IMR-90 (cell line): ENCODE data around the gene NAA10. TPM values are rescaled to one million over a fixed set of nuclear protein-coding genes. Genes with fewer than 3 reads are reported as not detected.

ENCODE experiments used
- ATAC-seq: fragments of 200-7000 bp; cut with Tn5 transposase; 2 replicates; pipeline ENCODE4 v1.9.1; 2020; ENCODE audit warnings: low read depth, mild to moderate bottlenecking, moderate library complexity
- BruUV-seq: library from RNA; stranded (reverse); fragments of 400-500 nt; replicated peaks from 2 replicates; lab custom pipeline; 2021; lab: Mats Ljungman, UMichigan
- CTCF ChIA-PET: fragments of 300-600 bp; formaldehyde crosslinking; extraction: SDS; loops from one replicate; lab custom pipeline; 2021; ENCODE audit warnings: antibody characterized with exemption; lab: Yijun Ruan, JAX
- POLR2A ChIA-PET: fragments of 300-600 bp; sonication (Branson Sonifier 250); formaldehyde crosslinking; loops from one replicate; lab custom pipeline; 2022; ENCODE audit warnings: antibody characterized with exemption; ENCODE audit not compliant: unreplicated experiment; lab: Charles Lee
- DNase-seq: peaks from one replicate; pipeline ENCODE4 v3.0.0; 2013
- H2AFZ ChIP-seq: replicated peaks from 2 replicates; pipeline ENCODE3; 2013; ENCODE audit warnings: low read length, mild to moderate bottlenecking; ENCODE audit not compliant: poor library complexity
- H2AK5ac ChIP-seq: 2 replicates; pipeline ENCODE4 v1.6.1; 2013; ENCODE audit warnings: low read depth, low read length, inconsistent platforms
- H2AK9ac ChIP-seq: replicated peaks from 2 replicates; pipeline ENCODE3; 2013; ENCODE audit warnings: mild to moderate bottlenecking, low read depth, low read length, moderate library complexity; ENCODE audit not compliant: poor library complexity
- H2BK120ac ChIP-seq: 2 replicates; pipeline ENCODE4 v1.6.1; 2013; ENCODE audit warnings: low read depth, low read length, inconsistent platforms
- H2BK15ac ChIP-seq: 3 replicates; pipeline ENCODE4 v1.6.1; 2013; ENCODE audit warnings: low read depth, low read length, inconsistent platforms
- H2BK20ac ChIP-seq: 2 replicates; pipeline ENCODE4 v1.6.1; 2013; ENCODE audit warnings: low read depth, mild to moderate bottlenecking, inconsistent platforms, low read length, moderate library complexity
- H2BK5ac ChIP-seq: 2 replicates; pipeline ENCODE4 v1.6.1; 2013; ENCODE audit warnings: mild to moderate bottlenecking, low read depth, low read length, inconsistent platforms; ENCODE audit not compliant: poor library complexity, severe bottlenecking
- H3K14ac ChIP-seq: replicated peaks from 2 replicates; pipeline ENCODE4 v1.6.1; 2013; ENCODE audit warnings: low read depth, low read length, inconsistent platforms
- H3K18ac ChIP-seq: 2 replicates; pipeline ENCODE4 v1.6.1; 2013; ENCODE audit warnings: low read depth, low read length, control low read depth
- H3K23ac ChIP-seq: 2 replicates; pipeline ENCODE4 v1.6.1; 2013; ENCODE audit warnings: low read depth, low read length, inconsistent platforms
- H3K27ac ChIP-seq: 2 replicates; pipeline ENCODE4 v1.5.1; 2013; ENCODE audit warnings: mild to moderate bottlenecking, control low read depth, low read length; ENCODE audit not compliant: insufficient read depth
- H3K27me3 ChIP-seq: 2 replicates; pipeline ENCODE4 v1.6.1; 2013; ENCODE audit warnings: low read length; ENCODE audit not compliant: control insufficient read depth, insufficient read depth
- H3K36me3 ChIP-seq: 2 replicates; pipeline ENCODE4 v1.6.1; 2013; ENCODE audit warnings: low read length, mixed read lengths; ENCODE audit not compliant: control insufficient read depth, insufficient read depth
- H3K4ac ChIP-seq: 2 replicates; pipeline ENCODE4 v1.6.1; 2013; ENCODE audit warnings: low read depth, low read length, inconsistent platforms
- H3K4me1 ChIP-seq: 2 replicates; pipeline ENCODE4 v1.6.1; 2013; ENCODE audit warnings: low read length, mixed read lengths; ENCODE audit not compliant: control insufficient read depth, insufficient read depth
- H3K4me2 ChIP-seq: 2 replicates; pipeline ENCODE4 v1.6.1; 2013; ENCODE audit warnings: low read depth, mild to moderate bottlenecking, control low read depth, low read length, moderate library complexity
- H3K4me3 ChIP-seq: 2 replicates; pipeline ENCODE4 v1.5.1; 2013; ENCODE audit warnings: low read depth, mild to moderate bottlenecking, control low read depth, low read length, moderate library complexity; ENCODE audit not compliant: insufficient read depth
- H3K56ac ChIP-seq: 2 replicates; pipeline ENCODE4 v1.6.1; 2013; ENCODE audit warnings: low read length, inconsistent platforms; ENCODE audit not compliant: insufficient read depth; ENCODE audit errors: extremely low read depth
- H3K79me1 ChIP-seq, 2 experiments: 2 replicates each; pipeline ENCODE4 v1.6.1; 2013; ENCODE audit warnings: low read length in 2 of 2, inconsistent platforms in 1 of 2, low read depth in 1 of 2
- H3K9ac ChIP-seq: 2 replicates; pipeline ENCODE4 v1.6.1; 2013; ENCODE audit warnings: low read depth, low read length, control low read depth
- H3K9me1 ChIP-seq: 2 replicates; pipeline ENCODE4 v1.6.1; 2013; ENCODE audit warnings: low read length, inconsistent platforms; ENCODE audit not compliant: insufficient read depth
- H3K9me3 ChIP-seq: 2 replicates; pipeline ENCODE4 v1.6.1; 2013; ENCODE audit warnings: low read length; ENCODE audit not compliant: control insufficient read depth, insufficient read depth
- H4K20me1 ChIP-seq: 2 replicates; pipeline ENCODE4 v1.6.1; 2013; ENCODE audit warnings: low read length, inconsistent platforms; ENCODE audit not compliant: insufficient read depth
- H4K5ac ChIP-seq: 2 replicates; pipeline ENCODE4 v1.6.1; 2013; ENCODE audit warnings: mild to moderate bottlenecking, low read depth, low read length, control low read depth
- H4K8ac ChIP-seq, 2 experiments: 2 replicates each; pipeline ENCODE4 v1.6.1; 2013; ENCODE audit warnings: low read depth in 2 of 2, low read length in 2 of 2, control low read depth in 1 of 2, inconsistent platforms in 1 of 2
- H4K91ac ChIP-seq: 2 replicates; pipeline ENCODE4 v1.6.1; 2013; ENCODE audit warnings: low read depth, low read length, inconsistent platforms; ENCODE audit not compliant: insufficient read depth
- MAFK ChIP-seq: IDR thresholded peaks from 2 replicates; pipeline ENCODE4 v1.6.1; 2012; ENCODE audit warnings: low read depth, low read length, improper control_type of control experiment
- RFX5 ChIP-seq: IDR thresholded peaks from 2 replicates; pipeline ENCODE4 v1.8.0; 2012; ENCODE audit warnings: low read depth, mild to moderate bottlenecking, low read length, moderate library complexity
- WGBS, 2 experiments: methylation state at CpG; one replicate each; pipeline versions ENCODE4 v1.1.5 to v1.1.7; 2013; ENCODE audit warnings: missing lambda C conversion rate in 2 of 2; ENCODE audit not compliant: insufficient read length in 1 of 2; ENCODE audit errors: extremely low coverage in 2 of 2; 5-methylcytosine and 5-hydroxymethylcytosine counted together
- dilution Hi-C: fragments of 300-500 bp; cut with HindIII; formaldehyde crosslinking; loops from one replicate; pipeline ENCODE4 v1.14.3; 2018; ENCODE audit warnings: low sequenced_read_pairs; ENCODE audit not compliant: unreplicated experiment
- in situ Hi-C: fragments of 300-500 bp; cut with MboI; formaldehyde crosslinking; loops from 3 replicates; pipeline ENCODE4 v1.14.3; 2019; ENCODE audit warnings: low sequenced_read_pairs, inconsistent platforms, mixed read lengths
- intact Hi-C: fragments of 100-400 bp; cut with micrococcal nuclease; formaldehyde crosslinking; loops from 2 replicates; pipeline ENCODE4 v1.10.0; 2022
- polyA plus RNA-seq, 3 experiments: library from polyadenylated mRNA; depleted of rRNA; stranded (reverse); fragments of >200 nt; gene quantifications; 2 replicates each; pipeline ENCODE4 v1.2.3, GENCODE V29; 2012; ENCODE audit warnings: low replicate concordance in 1 of 3
- total RNA-seq: library from RNA; depleted of rRNA; stranded (reverse); fragments of >200 nt; gene quantifications from 2 replicates; pipeline ENCODE4 v1.2.3, GENCODE V29; 2012
- TF ChIP-seq, protein P1 (sequence below): conservative IDR thresholded peaks from 2 replicates; pipeline ENCODE4 v1.5.1; 2012; ENCODE audit warnings: mild to moderate bottlenecking, low read depth, low read length, improper control_type of control experiment

Gene NAA10
- total and polyA plus RNA-seq, 2 of the 4 experiments (the other 2 are of a cell fraction): 98.6 to 172 TPM

DNA sequence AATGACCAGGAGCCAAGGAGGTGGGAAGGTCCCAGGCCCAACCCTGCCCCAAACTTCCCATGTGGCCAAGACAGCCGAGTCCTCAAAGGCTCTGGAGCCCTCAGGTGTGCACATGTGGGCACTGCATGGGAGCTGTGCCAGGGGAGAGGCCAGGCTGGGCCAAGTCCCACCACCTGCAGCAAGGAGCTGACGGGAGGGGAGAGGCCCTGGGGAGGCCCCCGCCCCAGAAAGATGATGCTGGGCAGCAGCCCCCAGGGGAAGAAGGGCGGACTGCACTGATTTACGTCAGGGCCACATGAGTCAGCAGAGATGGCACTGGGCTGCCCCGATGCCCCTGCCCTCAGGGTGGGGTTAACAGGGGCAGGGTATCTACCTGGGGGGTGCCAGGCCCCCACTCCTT is 50.2 kb downstream of the NAA10 start:
- DNase-seq: no peak
- no peak overlapping the region for H3K4ac ChIP-seq
- no peak overlapping the region for H3K56ac ChIP-seq
- CTCF ChIA-PET: interaction anchor here (1.0 kb wide), 1 partner anchor 125 kb away, joined by 3 read pairs; no protein-coding TSS in a partner anchor
- no peak overlapping the region for H3K23ac ChIP-seq
- no peak overlapping the region for H4K91ac ChIP-seq
- dilution Hi-C loops: no loop called here
- POLR2A ChIA-PET: no interaction called here
- no peak overlapping the region for H3K14ac ChIP-seq
- no peak overlapping the region for H2BK120ac ChIP-seq
- no peak for TF ChIP-seq RFX5
- TF ChIP-seq, protein P1, sequence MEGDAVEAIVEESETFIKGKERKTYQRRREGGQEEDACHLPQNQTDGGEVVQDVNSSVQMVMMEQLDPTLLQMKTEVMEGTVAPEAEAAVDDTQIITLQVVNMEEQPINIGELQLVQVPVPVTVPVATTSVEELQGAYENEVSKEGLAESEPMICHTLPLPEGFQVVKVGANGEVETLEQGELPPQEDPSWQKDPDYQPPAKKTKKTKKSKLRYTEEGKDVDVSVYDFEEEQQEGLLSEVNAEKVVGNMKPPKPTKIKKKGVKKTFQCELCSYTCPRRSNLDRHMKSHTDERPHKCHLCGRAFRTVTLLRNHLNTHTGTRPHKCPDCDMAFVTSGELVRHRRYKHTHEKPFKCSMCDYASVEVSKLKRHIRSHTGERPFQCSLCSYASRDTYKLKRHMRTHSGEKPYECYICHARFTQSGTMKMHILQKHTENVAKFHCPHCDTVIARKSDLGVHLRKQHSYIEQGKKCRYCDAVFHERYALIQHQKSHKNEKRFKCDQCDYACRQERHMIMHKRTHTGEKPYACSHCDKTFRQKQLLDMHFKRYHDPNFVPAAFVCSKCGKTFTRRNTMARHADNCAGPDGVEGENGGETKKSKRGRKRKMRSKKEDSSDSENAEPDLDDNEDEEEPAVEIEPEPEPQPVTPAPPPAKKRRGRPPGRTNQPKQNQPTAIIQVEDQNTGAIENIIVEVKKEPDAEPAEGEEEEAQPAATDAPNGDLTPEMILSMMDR: no peak
- no peak for TF ChIP-seq MAFK
- in situ Hi-C loops: no loop called here
- H3K4me3 ChIP-seq: no peak overlapping the region
- BruUV-seq: no TSS peak
- intact Hi-C loops: no loop called here
- no peak overlapping the region for H2AFZ ChIP-seq
- H3K18ac ChIP-seq: no peak overlapping the region
- H3K9me3 ChIP-seq: peaks cover 2% of the 10 kb centered on the region
- H3K36me3 ChIP-seq: no peaks in the 10 kb centered on the region
- H4K8ac ChIP-seq: no peak overlapping the region
- H4K20me1 ChIP-seq: no peaks in the 10 kb centered on the region
- H3K4me2 ChIP-seq: no peak overlapping the region
- ATAC-seq: no peak
- no peak overlapping the region for H4K5ac ChIP-seq
- no peak overlapping the region for H3K9ac ChIP-seq
- no peak overlapping the region for H2BK5ac ChIP-seq
- 100% methylated on average over 1 of the region's 6 CpGs; no CpG with 5 or more reads in 1 of the 2 experiments for WGBS, 2 experiments
- no peak overlapping the region for H3K27ac ChIP-seq
- H2BK20ac ChIP-seq: no peak overlapping the region
- no peak overlapping the region for H2AK9ac ChIP-seq
- no peaks in the 10 kb centered on the region for H3K4me1 ChIP-seq
- H3K79me1 ChIP-seq: no peaks in the 10 kb centered on the region
- peaks cover 66% of the 10 kb centered on the region for H3K27me3 ChIP-seq
- no peaks in the 10 kb centered on the region for H3K9me1 ChIP-seq
- no peak overlapping the region for H2BK15ac ChIP-seq
- H2AK5ac ChIP-seq: no peak overlapping the region
